ENCODE measurements around the gene ATR.
"Not testable (repeated sequence)": the region's sequence is repeated elsewhere in the genome, so short reads cannot be mapped to it uniquely, and the experiment has no call there.

Gene ATR

DNA sequence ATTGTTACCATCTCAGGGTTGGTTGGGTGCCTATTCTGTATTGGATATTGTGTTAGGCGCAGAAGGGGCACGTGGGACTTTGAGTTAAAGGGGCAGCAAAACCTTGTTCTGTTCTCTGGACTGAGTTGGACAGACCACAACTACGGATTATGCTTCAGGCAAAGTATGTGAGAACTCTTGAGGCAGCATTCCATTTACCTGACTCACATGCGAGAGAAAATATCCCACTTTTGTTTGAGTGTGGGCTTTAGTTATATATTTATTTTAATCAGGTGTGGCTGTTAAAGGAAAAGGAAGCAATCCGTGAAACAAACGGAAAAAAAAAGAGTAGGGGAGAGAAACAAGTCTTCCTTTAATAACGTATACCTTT is 17.0 kb upstream of the ATR start:
- in situ Hi-C loops (cut with MboI; ENCODE audit: low sequenced_read_pairs) = loop anchor here (25.0 kb wide), 1 partner anchor 392 kb away; no protein-coding TSS in a partner anchor

- in situ Hi-C loops (cut with MboI; ENCODE audit: low sequenced_read_pairs) = loop anchor here (25.0 kb wide), 1 partner anchor 392 kb away; no protein-coding TSS in a partner anchor
These were observed 16.6 kb upstream of the ATR start for GRCh38 chr3:142595141-142595540.

GRCh38 chr3:142592268-142592667 is 13.7 kb upstream of the ATR start:
- in situ Hi-C loops (cut with MboI; ENCODE audit: low sequenced_read_pairs) = loop anchor here (25.0 kb wide), 1 partner anchor 395 kb away; no protein-coding TSS in a partner anchor

DNA sequence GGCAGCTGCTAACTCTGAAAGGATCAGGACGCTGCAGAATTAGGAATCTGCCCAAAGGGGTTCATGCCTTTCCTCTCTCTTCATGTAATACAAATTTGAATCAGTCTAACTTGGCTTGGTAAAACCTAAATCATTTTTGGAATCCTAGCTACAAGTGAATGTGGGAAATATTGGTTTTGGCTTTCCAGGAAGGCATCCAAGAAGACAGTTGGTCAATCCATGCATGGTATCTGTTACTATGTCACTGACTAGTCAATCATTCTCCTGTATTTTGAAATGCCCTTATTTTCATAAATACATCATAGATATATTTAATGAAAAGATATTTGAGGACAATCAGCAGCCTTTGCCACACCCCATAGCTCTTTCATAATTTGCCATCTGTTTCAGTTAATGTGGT is 10.2 kb upstream of the ATR start:
- in situ Hi-C loops (cut with MboI; ENCODE audit: low sequenced_read_pairs) = loop anchor here (25.0 kb wide), 1 partner anchor 399 kb away; no protein-coding TSS in a partner anchor

DNA sequence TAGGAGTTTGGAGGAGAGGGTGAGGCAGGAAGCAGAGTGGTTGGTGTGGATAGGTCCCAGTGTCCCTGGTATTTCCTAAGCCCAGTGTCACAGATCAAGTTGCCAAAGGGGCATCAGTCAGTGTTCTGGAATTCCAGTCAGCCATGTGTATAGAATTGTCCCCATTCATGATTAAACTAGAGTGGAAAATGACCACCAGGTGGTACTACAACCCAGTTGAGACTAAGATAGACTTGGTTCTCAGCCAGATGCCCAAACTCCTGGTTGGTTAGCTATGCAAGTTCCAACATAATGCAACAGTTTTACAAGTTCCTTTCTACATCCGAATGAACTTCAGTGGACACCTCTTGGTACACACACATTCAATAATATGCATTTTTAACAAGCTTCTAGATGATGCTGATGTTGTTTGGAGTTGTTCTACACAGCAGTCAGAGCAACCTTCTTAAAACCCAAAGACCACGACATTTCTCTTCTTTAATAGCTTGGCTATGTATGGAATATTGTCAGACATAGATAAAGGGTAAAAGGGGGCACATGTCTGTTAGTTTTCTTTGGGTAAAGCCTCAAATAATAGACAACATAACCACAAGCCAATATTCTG is 8.4 kb upstream of the ATR start:
- in situ Hi-C loops (cut with MboI; ENCODE audit: low sequenced_read_pairs) = loop anchor here (25.0 kb wide), 1 partner anchor 400 kb away; no protein-coding TSS in a partner anchor

GRCh38 chr3:142581070-142581469 is 2.5 kb upstream of the ATR start:
- in situ Hi-C loops (cut with MboI; ENCODE audit: low sequenced_read_pairs) = loop anchor here (25.0 kb wide), 1 partner anchor 406 kb away; no protein-coding TSS in a partner anchor

DNA sequence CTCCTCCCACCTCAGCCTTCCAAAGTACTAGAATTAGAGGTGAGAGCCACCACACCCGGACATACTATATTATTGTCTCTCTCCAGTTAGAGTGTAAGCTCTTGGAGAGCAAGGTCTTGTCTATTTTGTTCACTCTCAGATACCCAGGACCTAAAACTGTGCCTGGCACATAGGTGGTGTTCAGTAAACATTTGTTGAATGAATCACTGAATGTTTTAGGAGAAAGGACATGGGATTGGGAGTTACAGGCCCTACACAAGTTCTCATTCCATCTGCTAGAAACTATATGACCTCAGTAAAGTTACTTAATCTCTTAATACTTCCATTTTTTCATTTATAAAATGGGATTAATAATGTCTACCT is 1.5 kb upstream of the ATR start:
- in situ Hi-C loops (cut with MboI; ENCODE audit: low sequenced_read_pairs) = loop anchor here (25.0 kb wide), 1 partner anchor 407 kb away; no protein-coding TSS in a partner anchor

DNA sequence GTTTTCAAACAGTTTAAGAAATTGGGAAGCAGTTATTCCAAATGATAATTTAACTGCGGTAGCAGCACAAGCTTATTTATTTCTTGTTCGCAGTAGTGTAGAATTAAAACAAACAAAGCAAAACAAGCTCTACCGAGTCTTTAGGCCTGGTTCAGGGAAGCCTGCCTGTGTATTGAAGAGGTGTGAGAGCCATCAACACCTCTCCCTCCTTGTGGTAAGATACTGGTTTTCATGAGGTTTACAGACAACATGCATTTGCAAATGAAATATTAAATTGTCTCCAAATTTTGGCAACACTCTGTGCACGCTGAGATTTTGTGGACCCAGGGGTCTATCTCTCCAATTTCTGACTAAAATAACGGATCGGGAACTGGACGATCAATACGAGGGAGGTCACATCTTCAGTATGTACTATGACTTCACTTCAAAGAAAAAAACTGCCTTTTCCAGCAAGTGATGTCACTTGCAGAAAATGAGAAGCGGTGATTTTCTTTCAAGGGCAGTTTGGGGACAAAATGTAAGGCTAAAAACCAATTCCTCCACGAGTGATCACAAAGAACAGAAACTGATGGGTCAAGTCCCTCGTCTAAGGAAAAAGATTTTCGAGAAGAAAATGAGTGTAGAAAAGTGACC is 721 bp downstream of the ATR start:
- in situ Hi-C loops (cut with MboI; ENCODE audit: low sequenced_read_pairs) = loop anchor here (25.0 kb wide), 1 partner anchor 409 kb away; no protein-coding TSS in a partner anchor

GRCh38 chr3:142576792-142577191 is 1.7 kb downstream of the ATR start:
- in situ Hi-C loops (cut with MboI; ENCODE audit: low sequenced_read_pairs) = loop anchor here (25.0 kb wide), 1 partner anchor 411 kb away; no protein-coding TSS in a partner anchor

- in situ Hi-C loops (cut with MboI; ENCODE audit: low sequenced_read_pairs) = loop anchor here (25.0 kb wide), 1 partner anchor 413 kb away; no protein-coding TSS in a partner anchor
These were observed 3.9 kb downstream of the ATR start for GRCh38 chr3:142574665-142575064.

GRCh38 chr3:142574223-142574622 is 4.3 kb downstream of the ATR start:
- in situ Hi-C loops (cut with MboI; ENCODE audit: low sequenced_read_pairs) = not testable (repeated sequence)

DNA sequence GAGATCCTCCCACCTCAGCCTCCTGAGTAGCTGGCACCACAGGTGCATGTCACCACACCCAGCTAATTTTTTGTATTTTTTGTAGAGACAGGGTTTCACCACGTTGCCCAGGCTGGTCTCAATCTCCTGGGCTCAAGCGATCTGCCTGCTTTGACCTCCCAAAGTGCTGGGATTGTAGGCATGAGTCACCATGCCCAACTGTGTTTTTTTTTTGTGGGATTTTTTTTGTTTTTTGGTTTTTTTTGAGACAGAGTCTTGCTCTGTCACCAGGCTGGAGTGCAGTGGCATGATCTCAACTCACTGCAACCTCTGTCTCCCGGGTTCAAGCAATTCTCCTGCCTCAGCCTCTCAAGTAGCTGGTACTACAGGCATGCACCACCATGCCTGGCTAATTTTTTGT is 9.1 kb downstream of the ATR start:
- in situ Hi-C loops (cut with MboI; ENCODE audit: low sequenced_read_pairs) = not testable (repeated sequence)

DNA sequence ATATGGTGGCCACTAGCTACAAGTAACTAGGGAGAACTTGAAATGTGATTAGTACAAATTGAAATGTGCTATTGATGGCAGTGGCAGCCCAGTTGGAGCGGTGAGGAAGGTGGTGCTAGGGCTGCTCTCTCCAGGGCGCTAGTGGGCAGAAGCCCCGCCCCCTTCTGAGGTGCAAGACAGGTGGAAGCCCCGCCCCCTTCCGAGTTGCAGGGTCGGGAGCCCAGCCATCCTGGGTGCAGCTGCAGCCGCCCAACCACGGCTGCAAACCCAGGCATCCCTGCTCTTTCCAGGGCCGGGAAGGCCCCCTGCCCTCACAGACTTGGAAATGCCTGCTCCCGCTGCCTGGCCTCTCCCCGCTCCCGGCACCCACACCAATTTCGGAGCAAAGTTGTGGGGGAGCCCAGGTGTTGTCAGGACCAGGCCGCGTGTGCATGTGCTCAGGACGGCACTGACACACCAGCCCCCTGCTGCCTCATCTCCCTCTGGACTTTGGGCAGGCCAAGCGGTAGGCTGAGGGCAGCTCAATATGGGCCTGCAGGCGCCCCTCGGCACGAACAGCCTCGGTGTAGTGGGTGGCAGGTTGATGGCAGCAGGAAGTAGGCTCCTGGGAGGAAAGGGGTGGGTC is 10.0 kb downstream of the ATR start:
- in situ Hi-C loops (cut with MboI; ENCODE audit: low sequenced_read_pairs) = no loop called here

- in situ Hi-C loops (cut with MboI; ENCODE audit: low sequenced_read_pairs) = no loop called here
These were observed 12.4 kb downstream of the ATR start for GRCh38 chr3:142566096-142566495.

DNA sequence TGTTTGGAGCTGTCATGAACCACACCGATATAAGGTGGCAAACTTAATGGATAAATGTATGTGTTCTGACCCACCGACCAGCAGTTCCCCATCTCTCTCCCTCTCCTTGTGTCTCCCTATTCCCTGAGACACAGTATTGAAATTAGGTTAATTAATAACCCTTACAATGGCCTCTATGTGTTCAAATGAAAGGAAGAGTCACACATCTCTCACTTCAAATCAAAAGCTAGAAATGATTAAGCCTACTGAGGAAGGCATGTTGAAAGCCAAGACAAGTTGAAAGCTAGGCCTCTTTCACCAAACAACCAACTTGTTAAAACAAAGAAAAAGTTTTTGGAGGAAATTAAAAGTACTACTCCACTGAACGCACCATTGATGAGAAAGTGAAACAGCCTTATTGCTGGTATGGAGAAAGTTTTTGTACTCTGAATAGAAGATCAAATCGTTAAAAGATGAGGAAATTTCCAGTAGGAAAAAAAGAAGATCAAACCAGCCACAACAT is 15.0 kb downstream of the ATR start:
- in situ Hi-C loops (cut with MboI; ENCODE audit: low sequenced_read_pairs) = no loop called here

- in situ Hi-C loops (cut with MboI; ENCODE audit: low sequenced_read_pairs) = no loop called here
These were observed 18.4 kb downstream of the ATR start for GRCh38 chr3:142560118-142560517.

DNA sequence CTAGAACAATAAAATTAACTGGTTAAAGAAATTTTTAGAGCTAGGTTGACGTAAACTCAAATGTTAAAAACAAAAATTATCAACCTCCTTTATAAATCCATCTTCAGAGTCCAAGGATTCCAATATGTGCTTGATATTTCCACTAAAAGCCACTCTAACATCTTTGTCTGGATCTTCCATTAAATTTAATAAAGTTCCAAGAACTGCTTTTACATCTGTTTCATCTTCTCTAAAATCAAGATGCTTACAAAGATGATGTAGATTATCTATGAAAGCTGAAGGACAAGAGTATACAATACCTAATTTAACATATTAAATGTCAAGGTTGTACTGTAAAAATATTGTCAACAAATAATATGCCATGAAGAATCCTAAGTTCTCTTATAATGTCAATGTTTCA is 24.8 kb downstream of the ATR start:
- in situ Hi-C loops (cut with MboI; ENCODE audit: low sequenced_read_pairs) = no loop called here

- in situ Hi-C loops (cut with MboI; ENCODE audit: low sequenced_read_pairs) = not testable (repeated sequence)
These were observed 26.0 kb downstream of the ATR start for GRCh38 chr3:142552579-142552978.

GRCh38 chr3:142549986-142550385 is 28.5 kb downstream of the ATR start:
- in situ Hi-C loops (cut with MboI; ENCODE audit: low sequenced_read_pairs) = no loop called here

DNA sequence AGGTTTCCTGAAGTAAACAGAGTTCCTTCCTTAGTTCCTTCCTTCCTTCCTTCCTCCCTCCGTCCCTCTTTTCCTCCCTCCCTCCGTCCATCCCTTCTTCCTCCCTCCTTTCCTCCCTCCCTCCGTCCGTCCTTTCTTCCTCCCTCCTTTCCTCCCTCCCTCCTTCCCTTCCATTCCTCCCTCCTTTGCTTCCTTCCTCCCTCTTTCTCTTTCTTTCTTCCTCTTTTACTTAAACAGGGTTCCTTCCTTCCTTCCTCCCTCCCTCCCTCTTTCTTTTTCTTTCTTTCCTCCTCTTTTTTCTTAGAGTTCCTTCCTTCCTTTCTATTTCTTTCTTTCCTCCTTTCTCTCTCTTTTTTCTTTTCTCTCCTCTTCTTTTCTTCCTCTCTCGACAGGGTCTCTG is 35.2 kb downstream of the ATR start:
- in situ Hi-C loops (cut with MboI; ENCODE audit: low sequenced_read_pairs) = no loop called here

GRCh38 chr3:142542054-142542453 is 36.5 kb downstream of the ATR start:
- in situ Hi-C loops (cut with MboI; ENCODE audit: low sequenced_read_pairs) = no loop called here

GRCh38 chr3:142536519-142536918 is 42.0 kb downstream of the ATR start:
- in situ Hi-C loops (cut with MboI; ENCODE audit: low sequenced_read_pairs) = no loop called here
